ENCODE data around the gene AMOTL2. TPM values are rescaled to one million over a fixed set of nuclear protein-coding genes. Genes with fewer than 3 reads are reported as not detected.

Gene AMOTL2
- total and polyA plus RNA-seq, 8 donors, result 23.8 to 106 (median 47.6) TPM

GRCh38 chr3:134337511-134338200, 36.6 kb downstream of the AMOTL2 start:
- peaks cover 11 to 19% of the 10 kb centered on the region in 2 donors for H3K4me1 ChIP-seq
- no peaks in the 10 kb centered on the region for H3K9me3 ChIP-seq
- intact Hi-C loops (cut with DNase I), result no loop called here
- H3K4me3 ChIP-seq, result no peak overlapping the region
- H3K27me3 ChIP-seq, result no peaks in the 10 kb centered on the region
- ATAC-seq (no peak), DNase-seq (peak in 1 of 4 donors; percentile 27)
- H3K27ac ChIP-seq, result peak overlapping the region; percentile 3 to 53
- no peaks in the 10 kb centered on the region for H3K36me3 ChIP-seq
- no peak for TF ChIP-seq CTCF (IDR thresholded peaks at IDR 0.05)

- Histone ChIP-seq H3K9me3 (no peaks in the 10 kb centered on the region), H3K4me1 (peaks cover 11 to 22% of the 10 kb centered on the region in 2 donors), H3K27ac (peak overlapping the region; percentile 3 to 53), H3K36me3 (no peaks in the 10 kb centered on the region), H3K27me3 (no peaks in the 10 kb centered on the region), H3K4me3 (no peak overlapping the region)
- TF ChIP-seq CTCF (IDR thresholded peaks at IDR 0.05), result no peak
- ATAC-seq, result peak; percentile 75
- DNase-seq, result peak in 1 of 4 donors; percentile 67
- intact Hi-C loops (cut with DNase I), result no loop called here
These were observed 37.2 kb downstream of the AMOTL2 start for GRCh38 chr3:134337071-134337482.

GRCh38 chr3:134336587-134336986, 37.7 kb downstream of the AMOTL2 start:
- Histone ChIP-seq H3K9me3 (no peaks in the 10 kb centered on the region), H3K4me1 (peaks cover 11 to 27% of the 10 kb centered on the region in 2 donors), H3K27me3 (no peaks in the 10 kb centered on the region), H3K27ac (peak overlapping the region; percentile 3 to 53), H3K4me3 (no peak overlapping the region), H3K36me3 (no peaks in the 10 kb centered on the region)
- peak in 1 of 4 donors; percentile 53 for DNase-seq
- ATAC-seq, result peak; percentile 66
- TF ChIP-seq CTCF (IDR thresholded peaks at IDR 0.05), result no peak
- intact Hi-C loops (cut with DNase I), result no loop called here

- H3K27ac ChIP-seq, result peak overlapping the region; percentile 65 to 67
- intact Hi-C loops (cut with DNase I), result no loop called here
- H3K4me3 ChIP-seq, result no peak overlapping the region
- no peaks in the 10 kb centered on the region for H3K27me3 ChIP-seq
- no peaks in the 10 kb centered on the region for H3K9me3 ChIP-seq
- H3K36me3 ChIP-seq, result no peaks in the 10 kb centered on the region
- no peak for TF ChIP-seq CTCF (IDR thresholded peaks at IDR 0.05)
- peak; percentile 30 for ATAC-seq
- peak in 1 of 4 donors; percentile 34 for DNase-seq
- peaks cover 27 to 35% of the 10 kb centered on the region in 2 donors for H3K4me1 ChIP-seq
These were observed 39.4 kb downstream of the AMOTL2 start for GRCh38 chr3:134334901-134335280.

GRCh38 chr3:134334231-134334900, 39.9 kb downstream of the AMOTL2 start:
- Histone ChIP-seq H3K36me3 (no peaks in the 10 kb centered on the region), H3K4me1 (peaks cover 27 to 35% of the 10 kb centered on the region in 2 donors), H3K9me3 (no peaks in the 10 kb centered on the region), H3K27ac (peak overlapping the region; percentile 65 to 67), H3K4me3 (no peak overlapping the region), H3K27me3 (no peaks in the 10 kb centered on the region)
- peak; percentile 1 for ATAC-seq
- intact Hi-C loops (cut with DNase I), result no loop called here
- no peak for TF ChIP-seq CTCF (IDR thresholded peaks at IDR 0.05)
- peak in 1 of 4 donors; percentile 27 for DNase-seq

Measured in left lung (tissue), 10 donors.